ENCODE results near the gene LRRK1. TPM values are rescaled to one million over a fixed set of nuclear protein-coding genes. Genes with fewer than 3 reads are reported as not detected.

Gene LRRK1
- total and polyA plus RNA-seq, 2 of the 13 experiments (the other 11 are each of a cell fraction or from before 2014, with no cell fraction given), result 0.13 to 1.2 TPM

GRCh38 chr15:101091080-101092017, 172.2 kb downstream of the LRRK1 start (continued):
- peak; percentile 79; the same call in 1 of the 2 replicates for TF ChIP-seq ZNF275 (CRISPR knock-in tag; IDR thresholded peaks at IDR 0.05; ENCODE audit: borderline replicate concordance)
- peak; percentile 74 for TF ChIP-seq ELF1 (CRISPR knock-in tag; IDR thresholded peaks at IDR 0.05)
- TF ChIP-seq ZNF513 (CRISPR knock-in tag; conservative IDR thresholded peaks at IDR 0.05), result no peak
- TF ChIP-seq NRL (CRISPR knock-in tag; IDR thresholded peaks at IDR 0.05; ENCODE audit: borderline replicate concordance), result no peak; the same call in 1 of the 2 replicates
- TF ChIP-seq MBD4 (IDR thresholded peaks at IDR 0.05; ENCODE audit: borderline replicate concordance, low read length), result no peak
- 0 out of 2 replicates have a peak, but pooled peaks have one; percentile 44 for TF ChIP-seq MIXL1 (CRISPR knock-in tag; IDR thresholded peaks at IDR 0.05)
- TF ChIP-seq IRF9 (CRISPR knock-in tag; IDR thresholded peaks at IDR 0.05; ENCODE audit: borderline replicate concordance), result no peak
- TF ChIP-seq ZNF230 (CRISPR knock-in tag; IDR thresholded peaks at IDR 0.05), result no peak
- no peak for TF ChIP-seq ZNF138 (CRISPR knock-in tag; IDR thresholded peaks at IDR 0.05; ENCODE audit: low read depth)
- no peak for TF ChIP-seq FOXK2 (IDR thresholded peaks at IDR 0.05)
- no peak for TF ChIP-seq TIGD3 (CRISPR knock-in tag; IDR thresholded peaks at IDR 0.05; ENCODE audit: borderline replicate concordance)
- TF ChIP-seq NR3C1 (CRISPR knock-in tag; IDR thresholded peaks at IDR 0.05), result no peak
- TF ChIP-seq ZBTB7B (CRISPR knock-in tag; IDR thresholded peaks at IDR 0.05), result 0 out of 2 replicates have a peak, but pooled peaks have one; percentile 30
- TF ChIP-seq PHF5A (CRISPR knock-in tag; IDR thresholded peaks at IDR 0.05; ENCODE audit: low read depth, unreplicated experiment), result no peak
- TF ChIP-seq REXO4 (CRISPR knock-in tag; IDR thresholded peaks at IDR 0.05; ENCODE audit: borderline replicate concordance), result no peak
- TF ChIP-seq PAXIP1 (CRISPR knock-in tag; conservative IDR thresholded peaks at IDR 0.05), result peak; percentile 93
- no peak for TF ChIP-seq MAFK (conservative IDR thresholded peaks at IDR 0.05 in 1 of 2, IDR thresholded peaks at IDR 0.05 in 1 of 2; ENCODE audit: low read length in 2 of 2)
- peak; percentile 90 for TF ChIP-seq SAP130 (CRISPR knock-in tag; IDR thresholded peaks at IDR 0.05; ENCODE audit: low read depth)
- TF ChIP-seq ZNF749 (CRISPR knock-in tag; IDR thresholded peaks at IDR 0.05; ENCODE audit: borderline replicate concordance), result no peak
- TF ChIP-seq EEA1 (CRISPR knock-in tag; IDR thresholded peaks at IDR 0.05; ENCODE audit: borderline replicate concordance), result no peak
